Heart left ventricle (tissue), 13 donors: ENCODE measurements around the gene CLN6.

Source experiments
- POLR2A ChIP-seq, 2 donors: fragments of 450-650 bp; IDR thresholded peaks; one replicate each; pipeline ENCODE4 v1.6.1; 2017; ENCODE audit warnings: antibody characterized with exemption in 2 of 2, mild to moderate bottlenecking in 2 of 2, moderate library complexity in 2 of 2
- TF ChIP-seq, protein P1 (sequence below), 12 donors: fragments of 200-600 bp; sonication (generic) in 4 of 12; IDR thresholded peaks; one replicate each; pipeline versions ENCODE4 v1.5.0 to v1.8.0; 2018 to 2022; ENCODE audit warnings: antibody characterized with exemption in 12 of 12, mild to moderate bottlenecking in 5 of 12
- donor health status: ischemic (EF 13 %, LVEDD 7.1; RV severe dilation, severe dysfunction).
- donor health status: DM: no; HTN: yes; CAD: no.
- donor health status: DM: no; HTN: no; CAD: no.
- donor health status: ischemic (EF 25% LVEDD 6.9; RV normal size, moderate dysfunction).
- donor health status: ischemic (EF 25% LVEDD 5.7; RV mildly dilated, moderate dysfunction).
- donor health status: ischemic (EF 35%, LVEDD 5.7; RV mildly dilated, moderate dysfunction).
- donor health status: nonischemic (EF 11% LVEDD 7.7; RV severe dilation, severe dysfunction).
- donor health status: DM: yes; HTN: yes; CAD: no.
- donor health status: PGD.
- donor health status: ischemic (EF 29% LVEDD 5.4; RV normal size, mild dysfunction).
- donor health status: nonischemic (EF 23%, LVEDD 6.1; RV moderate dilation, normal function).

DNA sequence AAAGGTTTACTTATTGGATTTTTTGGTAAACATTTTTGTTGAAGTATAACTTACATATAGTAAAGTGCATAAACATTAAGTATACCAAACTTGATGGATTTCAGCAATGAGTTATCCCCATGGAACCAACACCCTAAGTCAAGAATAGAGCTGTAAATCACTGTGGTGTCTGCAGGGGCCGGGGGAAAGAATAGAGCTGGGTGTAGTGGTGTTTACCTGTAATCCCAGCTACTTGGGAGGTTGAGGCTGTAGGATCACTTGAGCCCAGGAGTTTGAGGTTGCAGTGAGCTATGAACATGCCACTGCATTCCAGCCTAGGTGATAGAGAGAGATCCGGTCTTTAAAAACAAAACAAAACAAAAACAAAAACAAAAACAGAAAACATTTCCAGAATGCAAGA is 34.8 kb upstream of the CLN6 start:
- TF ChIP-seq, protein P1, sequence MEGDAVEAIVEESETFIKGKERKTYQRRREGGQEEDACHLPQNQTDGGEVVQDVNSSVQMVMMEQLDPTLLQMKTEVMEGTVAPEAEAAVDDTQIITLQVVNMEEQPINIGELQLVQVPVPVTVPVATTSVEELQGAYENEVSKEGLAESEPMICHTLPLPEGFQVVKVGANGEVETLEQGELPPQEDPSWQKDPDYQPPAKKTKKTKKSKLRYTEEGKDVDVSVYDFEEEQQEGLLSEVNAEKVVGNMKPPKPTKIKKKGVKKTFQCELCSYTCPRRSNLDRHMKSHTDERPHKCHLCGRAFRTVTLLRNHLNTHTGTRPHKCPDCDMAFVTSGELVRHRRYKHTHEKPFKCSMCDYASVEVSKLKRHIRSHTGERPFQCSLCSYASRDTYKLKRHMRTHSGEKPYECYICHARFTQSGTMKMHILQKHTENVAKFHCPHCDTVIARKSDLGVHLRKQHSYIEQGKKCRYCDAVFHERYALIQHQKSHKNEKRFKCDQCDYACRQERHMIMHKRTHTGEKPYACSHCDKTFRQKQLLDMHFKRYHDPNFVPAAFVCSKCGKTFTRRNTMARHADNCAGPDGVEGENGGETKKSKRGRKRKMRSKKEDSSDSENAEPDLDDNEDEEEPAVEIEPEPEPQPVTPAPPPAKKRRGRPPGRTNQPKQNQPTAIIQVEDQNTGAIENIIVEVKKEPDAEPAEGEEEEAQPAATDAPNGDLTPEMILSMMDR (IDR thresholded peaks at IDR 0.05), result no peak
- TF ChIP-seq POLR2A (IDR thresholded peaks at IDR 0.05), result no peak
